ENCODE data around the gene LSM6.

DNA sequence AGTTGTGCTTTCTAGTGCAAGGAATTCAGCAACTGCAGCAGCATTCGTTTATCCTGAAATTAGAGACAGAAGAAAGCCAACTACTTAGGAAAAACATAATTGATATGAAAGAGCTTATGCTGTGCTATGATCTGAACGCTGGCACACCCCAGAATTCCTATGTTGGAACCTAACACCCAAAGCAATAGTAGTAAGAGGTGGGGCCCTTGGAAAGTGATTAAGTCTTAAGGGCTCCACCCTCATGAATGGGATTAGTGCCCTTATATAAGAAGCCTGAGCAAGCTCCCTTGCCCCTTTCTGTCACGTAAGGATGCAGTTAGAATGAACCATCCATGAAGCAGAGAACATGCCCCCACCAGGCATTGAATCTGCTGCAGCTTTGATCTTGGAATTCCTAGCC is 5.4 kb upstream of the LSM6 start:
- no peak for TF ChIP-seq EZH2 (optimal IDR thresholded peaks at IDR 0.05; ENCODE audit: low read depth, low read length)
- TF ChIP-seq, protein P1, sequence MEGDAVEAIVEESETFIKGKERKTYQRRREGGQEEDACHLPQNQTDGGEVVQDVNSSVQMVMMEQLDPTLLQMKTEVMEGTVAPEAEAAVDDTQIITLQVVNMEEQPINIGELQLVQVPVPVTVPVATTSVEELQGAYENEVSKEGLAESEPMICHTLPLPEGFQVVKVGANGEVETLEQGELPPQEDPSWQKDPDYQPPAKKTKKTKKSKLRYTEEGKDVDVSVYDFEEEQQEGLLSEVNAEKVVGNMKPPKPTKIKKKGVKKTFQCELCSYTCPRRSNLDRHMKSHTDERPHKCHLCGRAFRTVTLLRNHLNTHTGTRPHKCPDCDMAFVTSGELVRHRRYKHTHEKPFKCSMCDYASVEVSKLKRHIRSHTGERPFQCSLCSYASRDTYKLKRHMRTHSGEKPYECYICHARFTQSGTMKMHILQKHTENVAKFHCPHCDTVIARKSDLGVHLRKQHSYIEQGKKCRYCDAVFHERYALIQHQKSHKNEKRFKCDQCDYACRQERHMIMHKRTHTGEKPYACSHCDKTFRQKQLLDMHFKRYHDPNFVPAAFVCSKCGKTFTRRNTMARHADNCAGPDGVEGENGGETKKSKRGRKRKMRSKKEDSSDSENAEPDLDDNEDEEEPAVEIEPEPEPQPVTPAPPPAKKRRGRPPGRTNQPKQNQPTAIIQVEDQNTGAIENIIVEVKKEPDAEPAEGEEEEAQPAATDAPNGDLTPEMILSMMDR (IDR thresholded peaks at IDR 0.05; ENCODE audit: low read length): no peak
- no peak for TF ChIP-seq EZH2phosphoT487 (IDR thresholded peaks at IDR 0.05; ENCODE audit: low read length)
